A549 treated with DMSO at 1 μM for 4 hours (cell line): ENCODE results near the gene C19orf85. TPM values are rescaled to one million over a fixed set of nuclear protein-coding genes. Genes with fewer than 3 reads are reported as not detected.

Experiments used
- total RNA-seq: library from RNA; stranded (reverse); fragments of 200-300 nt; extraction: Qiagen RNA extraction; gene quantifications from 5 replicates; pipeline ENCODE4 v1.2.3, GENCODE V29; 2022; ENCODE audit warnings: low read depth

C19orf85 gene
- not detected in 5 replicates for total RNA-seq

DNA sequence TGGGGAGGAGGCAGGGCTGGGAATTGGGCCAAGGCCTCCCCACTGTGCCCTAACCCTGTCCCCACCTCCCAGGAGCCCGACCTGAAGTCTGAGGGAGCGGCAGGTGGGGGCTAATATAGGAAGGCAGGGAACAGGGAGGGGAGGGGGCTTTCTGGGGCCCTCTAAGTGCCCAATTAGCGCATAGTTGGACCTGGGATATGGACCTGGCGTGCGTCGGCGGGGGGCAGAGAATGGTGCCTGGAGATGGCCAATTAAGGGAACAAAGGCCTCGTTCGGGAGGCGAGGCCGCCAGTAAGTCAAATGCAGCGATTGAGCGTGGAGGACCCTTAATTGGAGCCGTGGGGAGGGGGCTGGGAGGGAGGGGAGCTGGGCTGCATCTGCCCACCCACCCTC lies at the start of gene C19orf85:
C19orf85 (minus strand) TSS at position 90 of the 393 bp plus-strand sequence. CDS start 197 bp downstream, outside the sequence.

DNA sequence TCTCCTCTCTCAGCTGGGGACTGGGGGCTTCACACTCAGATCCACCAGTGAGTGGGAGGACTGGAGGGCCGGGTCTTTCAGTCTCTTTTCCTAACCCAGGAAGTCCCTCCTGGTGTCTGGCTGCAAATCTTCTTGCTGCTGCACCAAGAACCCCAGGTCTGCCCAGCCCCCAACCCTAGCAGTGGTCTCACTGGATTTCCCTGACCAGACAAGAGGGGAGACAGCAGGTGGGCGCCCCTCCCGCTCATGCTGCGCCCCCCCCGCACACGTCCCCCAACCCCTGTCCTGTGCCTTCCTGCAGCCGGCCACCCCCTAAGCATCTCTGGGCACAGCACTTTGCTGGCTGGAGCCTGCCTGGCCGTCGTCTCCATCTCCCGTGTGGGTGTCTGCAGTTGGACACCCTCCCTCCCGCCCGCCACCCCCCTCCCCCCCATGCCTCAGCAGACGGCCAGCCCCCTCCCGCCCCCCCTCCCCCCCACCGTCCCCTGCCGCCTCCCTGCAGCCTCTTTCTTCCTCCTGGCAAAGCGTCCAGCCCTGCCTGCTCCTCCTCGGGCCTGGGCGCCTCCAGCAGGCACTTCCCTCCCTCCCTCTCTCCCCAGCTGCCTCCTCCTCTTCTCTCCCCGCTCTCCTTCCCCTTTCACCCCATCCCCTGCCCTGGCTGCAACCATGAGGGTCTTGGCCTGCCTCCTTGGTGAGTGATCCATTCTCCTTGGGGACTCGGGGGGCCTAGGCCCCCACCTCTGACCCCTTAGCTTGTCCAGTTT lies 23.6 kb upstream of the C19orf85 start, which contains the start of gene SSC5D:
SSC5D (plus strand) TSS at position 513 of the 764 bp plus-strand sequence; CDS start at position 667, 154 bp downstream.

DNA sequence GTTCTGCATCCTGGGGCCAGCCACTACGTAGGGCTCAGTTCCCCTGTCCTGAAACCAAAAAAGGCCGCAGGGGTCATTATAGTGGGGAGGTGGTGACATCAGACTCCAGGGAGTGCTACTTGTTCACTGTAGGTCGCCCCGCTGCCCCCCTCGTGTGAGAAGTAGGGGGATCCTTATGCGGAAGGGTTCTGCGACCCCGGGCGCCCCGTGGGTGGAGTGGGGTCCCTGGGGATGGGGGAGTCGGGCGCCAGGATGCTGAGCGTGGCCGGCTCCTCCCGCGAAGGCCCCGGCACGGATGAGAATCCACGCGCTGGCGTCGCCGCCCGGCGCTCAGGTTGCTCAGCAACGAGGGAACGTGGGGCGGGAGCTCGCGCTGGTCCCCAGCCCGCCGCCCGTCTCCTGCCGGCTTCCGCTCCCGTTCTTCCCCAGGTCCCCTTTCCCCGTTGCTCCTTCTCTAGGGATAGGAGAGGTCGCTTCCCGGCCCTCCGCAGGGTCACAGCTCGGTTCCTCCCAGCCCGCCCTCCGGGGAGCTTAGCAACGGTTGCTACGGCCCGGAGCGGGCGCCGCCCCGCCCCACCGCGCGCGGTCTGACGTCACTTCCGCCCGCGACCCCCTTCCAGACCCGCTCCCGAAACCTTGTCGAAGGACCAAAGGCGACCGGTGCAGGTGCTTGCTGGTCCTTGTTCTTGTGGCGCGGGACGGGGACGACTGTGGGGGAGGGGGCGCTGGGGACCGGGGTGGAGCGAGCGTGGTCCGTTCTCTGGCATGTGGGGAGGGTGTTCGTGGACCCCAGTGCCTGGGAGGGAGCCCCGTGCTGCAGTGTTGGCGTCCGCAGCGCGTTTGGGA lies 20.3 kb upstream of the C19orf85 start, which contains the start of gene NAT14:
NAT14 (plus strand) TSS at position 596 of the 846 bp plus-strand sequence. CDS start 521 bp downstream, outside the sequence.

DNA sequence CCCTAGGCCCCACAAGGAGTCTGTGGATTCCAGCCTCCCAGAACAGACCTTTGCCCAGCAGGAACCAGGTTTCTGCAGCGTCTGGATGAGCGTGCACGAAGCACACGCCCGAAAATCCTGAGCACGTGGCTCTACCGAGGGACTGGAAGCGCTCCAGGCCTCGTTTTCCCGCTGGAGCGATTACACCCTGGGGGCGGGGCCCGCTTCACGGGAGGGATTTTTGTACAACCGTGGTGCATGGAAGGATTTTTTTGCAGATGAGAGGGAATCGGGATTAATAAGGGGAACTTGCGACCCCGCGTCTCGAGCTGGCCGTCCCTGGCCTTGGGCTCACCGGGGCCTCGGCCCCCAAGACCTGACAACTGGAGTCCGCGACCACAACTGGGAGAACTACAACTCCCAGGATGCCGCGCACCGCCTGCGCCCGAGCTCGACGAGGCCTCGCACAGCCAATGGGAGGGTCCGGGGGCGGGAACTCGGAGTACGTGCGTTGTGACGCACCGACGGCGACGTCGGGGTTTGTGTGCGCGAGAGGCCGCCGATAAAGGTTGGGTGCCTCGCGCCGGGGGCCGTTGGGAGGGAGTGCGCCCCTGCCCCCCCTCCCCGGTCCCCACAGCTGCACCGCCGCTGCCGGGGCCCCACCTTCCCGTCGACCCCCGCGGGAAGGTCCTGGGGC lies 11.7 kb upstream of the C19orf85 start, which contains the start of gene ZNF628:
ZNF628 (plus strand) TSS at position 518 of the 676 bp plus-strand sequence. CDS start 3,294 bp downstream, outside the sequence.

DNA sequence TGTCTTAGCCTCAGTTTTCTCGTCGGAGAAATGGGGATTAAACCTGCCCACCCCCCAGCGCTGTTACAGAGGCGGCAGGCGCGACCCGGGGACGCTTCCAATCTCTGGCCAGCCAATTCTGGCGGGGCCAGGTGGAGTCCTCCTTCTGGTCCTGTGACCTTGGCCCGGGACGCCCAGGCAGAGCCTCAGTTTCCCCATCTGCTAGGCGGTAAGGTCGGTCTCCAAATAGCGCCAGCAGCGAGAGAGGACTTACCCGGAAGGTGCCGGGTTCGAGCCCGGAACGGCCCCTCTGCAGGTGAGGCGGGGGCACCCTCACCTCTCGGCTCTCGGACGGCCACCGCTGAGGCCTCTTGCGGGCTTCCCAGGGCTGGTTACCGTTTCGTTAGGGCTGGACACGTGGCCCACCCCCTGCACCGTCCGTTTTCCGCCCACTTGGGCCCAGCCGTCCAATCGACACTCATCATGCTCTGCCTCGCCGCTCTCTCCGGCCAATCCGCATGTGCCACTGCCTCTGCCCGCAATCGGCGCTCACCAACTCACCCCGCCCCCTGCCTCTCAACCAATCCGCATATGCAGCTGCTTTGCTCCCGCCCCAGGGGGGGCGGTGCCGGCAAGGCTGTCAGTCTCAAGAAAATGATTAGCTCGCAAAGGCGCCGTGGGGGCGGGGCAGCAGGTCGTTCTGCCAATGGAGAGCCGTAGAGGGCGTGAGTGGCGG lies 3.1 kb downstream of the C19orf85 start, which contains the start of gene ISOC2:
ISOC2 (minus strand) TSS at position 384 of the 715 bp plus-strand sequence. CDS start 5,156 bp downstream, outside the sequence.

DNA sequence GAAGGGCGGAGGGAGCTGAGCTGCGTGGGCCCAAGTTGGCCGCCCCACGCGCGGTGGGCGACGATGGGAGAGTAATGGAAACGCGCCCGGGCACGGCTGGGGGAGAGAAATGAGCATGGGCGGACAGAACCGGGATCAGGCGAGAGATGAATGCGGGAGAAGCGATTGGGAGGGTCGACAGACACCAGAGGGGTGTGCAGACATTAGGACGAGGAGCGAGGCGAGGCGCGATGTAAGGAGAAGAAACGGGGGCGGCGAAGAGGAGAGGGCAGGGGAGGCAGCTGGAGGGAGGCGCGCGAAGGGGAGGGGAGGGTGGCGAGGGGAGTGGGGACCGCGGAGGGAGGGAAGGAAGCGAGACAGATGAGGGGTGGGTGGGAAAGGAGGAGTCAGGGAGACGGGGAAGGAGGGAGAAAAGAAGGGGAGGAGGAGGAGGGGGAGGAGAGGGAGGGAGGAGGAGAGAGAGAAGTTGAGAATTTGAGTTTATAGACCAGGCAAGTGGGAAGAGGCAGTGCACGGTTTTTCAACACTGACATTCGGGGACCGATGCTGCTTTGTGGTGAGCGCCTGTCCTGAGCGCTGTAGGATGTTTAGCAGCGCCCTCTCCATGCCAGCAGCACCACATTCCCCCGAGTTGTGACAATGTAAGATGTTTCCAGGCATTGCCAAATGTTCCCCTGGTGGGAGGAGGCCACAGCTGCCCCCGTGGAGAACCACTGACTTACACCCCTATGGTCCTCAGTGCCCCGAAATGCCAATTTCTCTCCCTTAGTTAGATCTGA lies 21.3 kb downstream of the C19orf85 start, which contains the start of gene SHISA7:
SHISA7 (minus strand) TSS at position 256 of the 779 bp plus-strand sequence. CDS start 437 bp downstream, outside the sequence.

Other genes with a start within 250 kb of the C19orf85 start
- gene TMEM86B, start 236.0 kb downstream of the C19orf85 start, total RNA-seq = 3.2 to 7.0 TPM (median 4.7 TPM) in 5 replicates
- 93.5 to 137 TPM (median 122 TPM) in 5 replicates for gene PPP6R1, start 205.7 kb downstream of the C19orf85 start, total RNA-seq
- 118 to 148 TPM (median 139 TPM) in 5 replicates for gene HSPBP1, start 184.6 kb downstream of the C19orf85 start, total RNA-seq
- 3.4 to 5.4 TPM (median 4.8 TPM) in 5 replicates for gene BRSK1, start 180.8 kb downstream of the C19orf85 start, total RNA-seq
- gene TMEM150B, start 139.4 kb downstream of the C19orf85 start, total RNA-seq = not detected in 5 replicates
- 7.5 to 12.2 TPM (median 9.8 TPM) in 5 replicates for gene KMT5C, start 124.9 kb downstream of the C19orf85 start, total RNA-seq
- gene COX6B2, start 110.0 kb downstream of the C19orf85 start, total RNA-seq = 0.93 to 1.6 TPM (median 1.0 TPM) in 5 replicates
- gene GARIN5B, start 101.5 kb downstream of the C19orf85 start, total RNA-seq = 0.11 to 0.24 TPM (median 0.18 TPM) in 5 replicates
- gene IL11, start 94.3 kb downstream of the C19orf85 start, total RNA-seq = 80.6 to 115 TPM (median 100 TPM) in 5 replicates
- 1.2 to 3.3 TPM (median 2.2 TPM) in 5 replicates for gene TMEM190, start 87.9 kb downstream of the C19orf85 start, total RNA-seq
- gene TMEM238, start 80.5 kb downstream of the C19orf85 start, total RNA-seq = 2.3 to 10.5 TPM (median 6.4 TPM) in 5 replicates
- gene RPL28, start 78.8 kb downstream of the C19orf85 start, total RNA-seq = 2,493 to 3,190 TPM (median 2,735 TPM) in 5 replicates
- 269 to 476 TPM (median 433 TPM) in 5 replicates for gene UBE2S, start 57.0 kb downstream of the C19orf85 start, total RNA-seq
- 0.01 TPM in 1 of 5 replicates, not detected in the others for gene SHISA7, start 21.5 kb downstream of the C19orf85 start, total RNA-seq
- gene ISOC2, start 3.1 kb downstream of the C19orf85 start, total RNA-seq = 54.0 to 64.5 TPM (median 63.3 TPM) in 5 replicates
- 3.7 to 10.2 TPM (median 6.9 TPM) in 5 replicates for gene ZNF628, start 11.9 kb upstream of the C19orf85 start, total RNA-seq
- 38.9 to 58.1 TPM (median 52.3 TPM) in 5 replicates for gene NAT14, start 20.4 kb upstream of the C19orf85 start, total RNA-seq
- 0.57 to 1.6 TPM (median 0.99 TPM) in 5 replicates for gene SSC5D, start 23.7 kb upstream of the C19orf85 start, total RNA-seq
- 2.0 to 2.9 TPM (median 2.2 TPM) in 5 replicates for gene SBK2, start 72.4 kb upstream of the C19orf85 start, total RNA-seq
- 1.7 to 2.4 TPM (median 2.2 TPM) in 5 replicates for gene SBK3, start 80.8 kb upstream of the C19orf85 start, total RNA-seq
- gene ZNF579, start 116.1 kb upstream of the C19orf85 start, total RNA-seq = 14.6 to 28.1 TPM (median 24.1 TPM) in 5 replicates
- 22.2 to 26.3 TPM (median 25.2 TPM) in 5 replicates for gene FIZ1, start 134.8 kb upstream of the C19orf85 start, total RNA-seq
- 12.1 to 19.8 TPM (median 17.6 TPM) in 5 replicates for gene ZNF524, start 135.5 kb upstream of the C19orf85 start, total RNA-seq
- gene ZNF865, start 140.9 kb upstream of the C19orf85 start, total RNA-seq = 7.2 to 14.6 TPM (median 13.0 TPM) in 5 replicates
- 4.6 to 7.3 TPM (median 6.2 TPM) in 5 replicates for gene ZNF784, start 159.8 kb upstream of the C19orf85 start, total RNA-seq
- 27.7 to 54.4 TPM (median 43.3 TPM) in 5 replicates for gene ZNF580, start 176.3 kb upstream of the C19orf85 start, total RNA-seq
- 41.4 to 47.7 TPM (median 45.7 TPM) in 5 replicates for gene ZNF581, start 178.9 kb upstream of the C19orf85 start, total RNA-seq
- gene CCDC106, start 183.5 kb upstream of the C19orf85 start, total RNA-seq = 12.4 to 17.8 TPM (median 15.3 TPM) in 5 replicates
- 262 to 319 TPM (median 307 TPM) in 5 replicates for gene U2AF2, start 190.3 kb upstream of the C19orf85 start, total RNA-seq
- 135 to 217 TPM (median 182 TPM) in 5 replicates for gene EPN1, start 210.5 kb upstream of the C19orf85 start, total RNA-seq